Suprapubic skin (tissue), 4 donors: Measurements from ENCODE around the gene DEUP1. TPM values are rescaled to one million over a fixed set of nuclear protein-coding genes. Genes with fewer than 3 reads are reported as not detected.

Experiments used
- DNase-seq, 2 donors: peaks; one replicate each; pipeline ENCODE4 v3.0.0-alpha.2; 2019; ENCODE audit warnings: low spot score in 2 of 2
- H3K27ac ChIP-seq: fragments of 200-600 bp; sonication (generic); one replicate; pipeline ENCODE4 v1.5.1; 2019
- H3K27me3 ChIP-seq: fragments of 200-600 bp; sonication (generic); one replicate; pipeline ENCODE4 v1.5.1; 2019
- H3K36me3 ChIP-seq: fragments of 200-600 bp; sonication (generic); one replicate; pipeline ENCODE4 v1.5.1; 2019
- H3K4me1 ChIP-seq: fragments of 200-600 bp; sonication (generic); one replicate; pipeline ENCODE4 v1.5.1; 2019
- H3K4me3 ChIP-seq: fragments of 200-600 bp; sonication (generic); one replicate; pipeline ENCODE4 v1.5.1; 2019; ENCODE audit warnings: mild to moderate bottlenecking
- H3K9me3 ChIP-seq: fragments of 200-600 bp; sonication (generic); one replicate; pipeline ENCODE4 v1.5.1; 2019
- EP300 ChIP-seq: sonication (generic); formaldehyde crosslinking; IDR thresholded peaks from one replicate; pipeline ENCODE4 v1.6.1; 2017; ENCODE audit warnings: antibody characterized with exemption
- POLR2A ChIP-seq, 2 donors: fragments of 450-650 bp; IDR thresholded peaks; one replicate each; pipeline ENCODE4 v1.6.1; 2017; ENCODE audit warnings: antibody characterized with exemption in 2 of 2, mild to moderate bottlenecking in 2 of 2, moderate library complexity in 2 of 2
- POLR2AphosphoS5 ChIP-seq, 3 donors: sonication (generic); formaldehyde crosslinking; IDR thresholded peaks; one replicate each; pipeline ENCODE4 v1.6.1; 2017; ENCODE audit warnings: antibody characterized with exemption in 3 of 3
- WGBS: methylation state at CpG from one replicate; pipeline ENCODE4 v1.1.5; 2018; 5-methylcytosine and 5-hydroxymethylcytosine counted together
- total RNA-seq, 4 donors: library from RNA; depleted of rRNA; stranded (reverse); fragments of >200 nt; gene quantifications; one replicate each; pipeline ENCODE4 v1.1.0, GENCODE V29; 2016
- TF ChIP-seq, protein P1 (sequence below), 2 donors: fragments of 200-600 bp in 1 of 2; fragments of 450-650 bp in 1 of 2; sonication (generic) in 1 of 2; IDR thresholded peaks; one replicate each; pipeline ENCODE4 v1.5.1; 2016 to 2019; ENCODE audit warnings: antibody characterized with exemption in 2 of 2, mild to moderate bottlenecking in 1 of 2, moderate library complexity in 1 of 2

DEUP1 gene
- total RNA-seq, 4 donors from 2014 or later, result not detected

DNA sequence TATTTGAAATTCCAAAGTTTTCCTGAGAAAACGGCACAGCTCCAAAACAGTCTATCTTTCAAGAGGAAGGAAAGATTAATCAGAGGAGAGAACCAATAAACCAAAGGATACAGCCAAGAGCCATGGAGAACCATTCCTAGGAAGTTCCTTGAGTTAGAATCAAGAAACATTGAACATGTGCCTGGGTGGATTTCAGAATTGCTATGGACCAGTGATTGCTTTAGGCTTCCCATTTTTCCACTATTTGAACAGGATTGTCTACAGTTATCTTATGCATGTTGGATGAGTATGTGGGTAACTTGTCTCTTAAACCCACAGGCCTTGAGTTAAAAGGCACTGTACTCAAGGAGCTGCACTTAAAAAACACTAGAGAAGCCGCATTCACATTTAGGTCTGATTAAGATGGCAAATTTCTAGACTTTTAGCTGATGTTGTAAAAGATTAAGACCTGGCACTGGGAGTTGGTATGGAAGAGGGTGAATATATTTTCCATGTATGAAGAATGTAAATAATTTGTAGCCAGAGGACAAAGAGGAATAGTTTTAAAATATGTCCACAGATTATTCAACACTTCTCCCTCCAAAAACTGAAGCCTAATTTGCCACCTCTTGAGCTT, 11.2 kb upstream of the DEUP1 start:
- no peaks in the 10 kb centered on the region for H3K4me1 ChIP-seq
- no peak for DNase-seq
- H3K27ac ChIP-seq, result no peak overlapping the region
- H3K27me3 ChIP-seq, result no peaks in the 10 kb centered on the region
- no peaks in the 10 kb centered on the region for H3K36me3 ChIP-seq
- no peak for TF ChIP-seq POLR2A (IDR thresholded peaks at IDR 0.05)
- no peak for TF ChIP-seq POLR2AphosphoS5 (IDR thresholded peaks at IDR 0.05)
- no peak for TF ChIP-seq EP300
- TF ChIP-seq, protein P1, sequence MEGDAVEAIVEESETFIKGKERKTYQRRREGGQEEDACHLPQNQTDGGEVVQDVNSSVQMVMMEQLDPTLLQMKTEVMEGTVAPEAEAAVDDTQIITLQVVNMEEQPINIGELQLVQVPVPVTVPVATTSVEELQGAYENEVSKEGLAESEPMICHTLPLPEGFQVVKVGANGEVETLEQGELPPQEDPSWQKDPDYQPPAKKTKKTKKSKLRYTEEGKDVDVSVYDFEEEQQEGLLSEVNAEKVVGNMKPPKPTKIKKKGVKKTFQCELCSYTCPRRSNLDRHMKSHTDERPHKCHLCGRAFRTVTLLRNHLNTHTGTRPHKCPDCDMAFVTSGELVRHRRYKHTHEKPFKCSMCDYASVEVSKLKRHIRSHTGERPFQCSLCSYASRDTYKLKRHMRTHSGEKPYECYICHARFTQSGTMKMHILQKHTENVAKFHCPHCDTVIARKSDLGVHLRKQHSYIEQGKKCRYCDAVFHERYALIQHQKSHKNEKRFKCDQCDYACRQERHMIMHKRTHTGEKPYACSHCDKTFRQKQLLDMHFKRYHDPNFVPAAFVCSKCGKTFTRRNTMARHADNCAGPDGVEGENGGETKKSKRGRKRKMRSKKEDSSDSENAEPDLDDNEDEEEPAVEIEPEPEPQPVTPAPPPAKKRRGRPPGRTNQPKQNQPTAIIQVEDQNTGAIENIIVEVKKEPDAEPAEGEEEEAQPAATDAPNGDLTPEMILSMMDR (IDR thresholded peaks at IDR 0.05), result no peak
- 63% methylated on average over 2 of the region's 2 CpGs for WGBS
- peaks cover 8% of the 10 kb centered on the region for H3K9me3 ChIP-seq
- no peak overlapping the region for H3K4me3 ChIP-seq

DNA sequence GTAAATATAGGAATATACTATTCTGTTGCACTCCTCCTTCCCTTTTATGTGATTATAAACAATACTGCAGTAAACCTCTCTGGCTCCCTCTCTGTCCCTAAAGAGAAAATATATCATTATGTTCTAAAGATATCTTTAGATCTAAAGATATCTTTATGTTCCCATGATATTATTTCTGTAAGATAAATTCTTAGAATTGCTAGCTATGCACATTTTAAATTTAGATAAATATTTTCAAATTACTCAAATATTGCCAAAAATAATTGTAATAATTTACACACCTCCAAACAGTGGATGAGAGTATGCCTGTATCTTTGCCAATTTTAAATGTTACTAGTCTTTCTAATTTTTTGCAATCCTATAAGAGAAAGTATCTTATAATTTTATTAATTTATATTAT, 10.3 kb upstream of the DEUP1 start:
- TF ChIP-seq EP300, result no peak
- TF ChIP-seq POLR2AphosphoS5 (IDR thresholded peaks at IDR 0.05), result no peak
- TF ChIP-seq, protein P1 (IDR thresholded peaks at IDR 0.05), result no peak
- no peak for TF ChIP-seq POLR2A (IDR thresholded peaks at IDR 0.05)
- no peak for DNase-seq
- H3K27me3 ChIP-seq, result no peaks in the 10 kb centered on the region
- H3K4me3 ChIP-seq, result no peak overlapping the region
- no peaks in the 10 kb centered on the region for H3K4me1 ChIP-seq
- no peak overlapping the region for H3K27ac ChIP-seq
- H3K9me3 ChIP-seq, result peaks cover 5% of the 10 kb centered on the region
- H3K36me3 ChIP-seq, result no peaks in the 10 kb centered on the region

DNA sequence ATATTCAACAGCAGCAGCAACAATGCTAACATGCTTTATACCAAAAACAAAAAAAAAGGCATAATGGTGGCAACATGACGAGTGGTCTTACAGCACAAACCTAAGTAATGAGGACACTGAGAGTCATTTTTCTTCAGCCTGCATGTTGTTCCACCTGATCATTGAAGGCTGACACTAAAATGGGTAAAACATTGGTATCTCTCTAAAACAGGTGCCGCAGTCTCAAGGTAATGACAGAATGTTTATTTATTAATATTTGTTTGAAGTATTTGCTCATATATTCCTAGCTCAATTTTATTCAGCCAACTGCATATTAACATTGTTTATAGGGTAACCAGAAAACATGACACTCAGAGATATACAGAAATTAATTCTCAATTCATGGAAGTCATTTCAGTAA, 8.3 kb upstream of the DEUP1 start:
- no peak overlapping the region for H3K27ac ChIP-seq
- 94% methylated on average over 2 of the region's 2 CpGs for WGBS
- TF ChIP-seq EP300 (no peak), POLR2A (IDR thresholded peaks at IDR 0.05) (no peak), POLR2AphosphoS5 (IDR thresholded peaks at IDR 0.05) (no peak)
- TF ChIP-seq, protein P1 (IDR thresholded peaks at IDR 0.05), result no peak

DNA sequence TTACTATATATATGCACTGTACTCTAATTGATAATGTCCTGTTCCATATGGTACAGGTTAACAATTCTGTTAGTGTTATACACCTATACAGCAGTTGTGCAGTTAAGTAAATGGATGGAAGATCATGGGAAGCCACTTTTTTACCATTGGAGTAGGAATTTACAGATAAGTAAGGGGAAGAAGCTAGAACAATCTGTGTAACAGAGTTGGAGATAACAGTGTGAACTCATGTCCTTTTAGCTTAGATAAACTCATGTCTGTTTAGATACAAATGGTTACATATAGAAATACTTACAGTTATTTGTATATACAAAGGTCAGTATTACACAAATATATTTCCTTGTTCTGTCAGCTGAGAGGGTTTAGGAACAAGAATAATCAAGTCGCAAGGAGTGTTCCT, 6.8 kb upstream of the DEUP1 start:
- TF ChIP-seq, protein P1 (IDR thresholded peaks at IDR 0.05), result no peak
- TF ChIP-seq POLR2A (IDR thresholded peaks at IDR 0.05) (no peak), EP300 (no peak), POLR2AphosphoS5 (IDR thresholded peaks at IDR 0.05) (no peak)
- Histone ChIP-seq H3K4me3 (no peak overlapping the region), H3K27ac (no peak overlapping the region), H3K27me3 (no peaks in the 10 kb centered on the region), H3K4me1 (no peaks in the 10 kb centered on the region), H3K36me3 (no peaks in the 10 kb centered on the region), H3K9me3 (peaks cover 5% of the 10 kb centered on the region)
- WGBS, result 94% methylated on average over 1 of the region's 1 CpG
- DNase-seq, result no peak

More for the DNA sequence above, 8.3 kb upstream of the DEUP1 start:
- Histone ChIP-seq H3K4me3 (no peak overlapping the region), H3K9me3 (peaks cover 5% of the 10 kb centered on the region), H3K4me1 (no peaks in the 10 kb centered on the region), H3K36me3 (no peaks in the 10 kb centered on the region), H3K27me3 (no peaks in the 10 kb centered on the region)
- no peak for DNase-seq

DNA sequence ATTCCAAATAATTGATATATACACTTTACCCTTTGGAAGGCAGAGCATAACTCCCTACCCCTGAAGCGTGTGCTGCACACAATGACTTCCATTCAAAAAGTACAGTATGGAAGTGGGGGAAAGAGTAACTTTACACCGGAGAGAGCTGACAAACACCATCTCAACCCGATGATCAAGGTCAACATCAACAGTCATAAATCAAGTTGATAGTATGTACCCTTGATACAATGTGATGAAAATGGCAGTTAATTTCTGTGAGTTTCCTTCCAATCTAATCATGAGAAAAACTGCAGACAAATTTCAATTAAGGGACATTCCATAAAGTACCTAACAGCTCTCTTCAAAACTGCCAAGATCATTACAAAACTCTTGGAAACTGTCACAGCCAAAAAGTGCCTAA, 6.0 kb upstream of the DEUP1 start:
- no peaks in the 10 kb centered on the region for H3K27me3 ChIP-seq
- H3K36me3 ChIP-seq, result no peaks in the 10 kb centered on the region
- TF ChIP-seq POLR2AphosphoS5 (IDR thresholded peaks at IDR 0.05) (no peak), EP300 (no peak)
- TF ChIP-seq, protein P1 (IDR thresholded peaks at IDR 0.05), result no peak
- H3K4me1 ChIP-seq, result no peaks in the 10 kb centered on the region
- H3K27ac ChIP-seq, result no peak overlapping the region
- H3K9me3 ChIP-seq, result peaks cover under 1% of the 10 kb centered on the region
- no peak for DNase-seq
- WGBS, result 75% methylated on average over 3 of the region's 3 CpGs
- H3K4me3 ChIP-seq, result no peak overlapping the region
